Gastroesophageal sphincter (tissue), 4 donors: ENCODE data around the gene MYL3. TPM values are rescaled to one million over a fixed set of nuclear protein-coding genes. Genes with fewer than 3 reads are reported as not detected.
A peak's percentile ranks its signal among the peaks of the same experiment; 100 is the strongest.

Experiments used
- ATAC-seq: fragments of 150-250 bp; one replicate; pipeline ENCODE4 v1.9.1; 2016; ENCODE audit warnings: mild to moderate bottlenecking, moderate library complexity
- H3K27ac ChIP-seq, 4 donors: fragments of 200-600 bp; sonication (generic) in 3 of 4; 1 replicate in 3 of 4; 2 replicates in 1 of 4; pipeline ENCODE4 v1.5.1; 2016 to 2019
- H3K27me3 ChIP-seq: fragments of 200-600 bp; sonication (generic); one replicate; pipeline ENCODE4 v1.5.1; 2019
- H3K36me3 ChIP-seq, 2 donors: fragments of 200-600 bp; sonication (generic); one replicate each; pipeline ENCODE4 v1.5.1; 2019; ENCODE audit warnings: control low read depth in 1 of 2
- H3K4me1 ChIP-seq, 3 donors: fragments of 200-600 bp; sonication (generic); 1 replicate in 2 of 3; 2 replicates in 1 of 3; pipeline ENCODE4 v1.5.1; 2016 to 2019; ENCODE audit warnings: control low read depth in 2 of 3
- H3K4me3 ChIP-seq, 2 donors: fragments of 200-600 bp; sonication (generic); one replicate each; pipeline ENCODE4 v1.5.1; 2019; ENCODE audit warnings: mild to moderate bottlenecking in 1 of 2, moderate library complexity in 1 of 2
- H3K9me3 ChIP-seq, 3 donors: fragments of 200-600 bp; sonication (generic); one replicate each; pipeline ENCODE4 v1.5.1; 2017 to 2019; ENCODE audit warnings: control low read depth in 2 of 3
- EP300 ChIP-seq: sonication (generic); formaldehyde crosslinking; IDR thresholded peaks from one replicate; pipeline ENCODE4 v1.6.1; 2017; ENCODE audit warnings: antibody characterized with exemption, mild to moderate bottlenecking
- POLR2A ChIP-seq, 2 donors: fragments of 450-650 bp; IDR thresholded peaks; one replicate each; pipeline ENCODE4 v1.6.1; 2017; ENCODE audit warnings: antibody characterized with exemption in 2 of 2, mild to moderate bottlenecking in 2 of 2, moderate library complexity in 1 of 2
- POLR2AphosphoS5 ChIP-seq: sonication (generic); formaldehyde crosslinking; IDR thresholded peaks from one replicate; pipeline ENCODE4 v1.6.1; 2017; ENCODE audit warnings: antibody characterized with exemption
- WGBS, 2 donors: methylation state at CpG; one replicate each; pipeline ENCODE4 v1.1.5; 2018; ENCODE audit warnings: low coverage in 1 of 2; 5-methylcytosine and 5-hydroxymethylcytosine counted together
- total RNA-seq, 4 donors: library from RNA; depleted of rRNA; stranded (reverse); fragments of >200 nt; gene quantifications; one replicate each; pipeline ENCODE4 v1.1.0, GENCODE V29; 2016
- TF ChIP-seq, protein P1 (sequence below), 4 experiments: fragments of 200-600 bp in 2 of 4; fragments of 450-650 bp in 2 of 4; sonication (generic) in 1 of 4; IDR thresholded peaks; one replicate each; pipeline ENCODE4 v1.5.1; 2017 to 2019; ENCODE audit warnings: antibody characterized with exemption in 4 of 4, mild to moderate bottlenecking in 2 of 4, moderate library complexity in 2 of 4

Gene MYL3
- total RNA-seq, 4 donors from 2014 or later, result 2.6 to 5.3 (median 4.2) TPM

DNA sequence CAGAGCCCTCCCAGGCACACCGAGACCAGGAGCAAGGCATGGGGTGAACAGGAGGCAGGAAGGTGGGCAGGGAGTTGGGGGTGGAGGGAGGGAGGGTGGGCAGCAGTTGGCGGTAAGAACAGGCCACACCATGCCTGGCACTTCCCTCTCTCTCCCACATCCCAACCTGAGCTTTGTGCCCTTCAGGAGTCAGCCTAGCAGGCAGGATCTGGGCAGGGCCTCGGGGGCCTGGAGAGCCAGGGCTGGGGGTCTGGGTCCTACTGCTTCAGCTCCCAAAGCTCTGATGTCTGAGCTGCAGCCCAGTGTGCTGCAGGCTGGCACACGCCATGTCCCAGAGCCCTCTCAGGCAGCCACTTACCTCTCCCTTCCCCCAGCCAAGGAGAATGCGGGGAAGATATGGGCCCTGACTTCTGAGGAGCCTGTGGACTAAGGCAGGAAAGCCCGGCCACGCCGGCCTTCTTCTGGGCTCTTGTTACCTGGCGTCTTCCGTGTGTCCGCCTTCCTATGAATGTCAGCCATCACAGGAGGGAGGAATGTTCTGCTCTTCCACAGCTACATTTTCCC is 2.9 kb upstream of the MYL3 start:
- Histone ChIP-seq H3K4me1 (peaks cover 7 to 24% (median 17%) of the 10 kb centered on the region in 3 donors), H3K4me3 (no peak overlapping the region), H3K9me3 (no peaks in the 10 kb centered on the region), H3K27ac (no peak overlapping the region), H3K27me3 (no peaks in the 10 kb centered on the region), H3K36me3 (no peaks in the 10 kb centered on the region)
- no peak for TF ChIP-seq POLR2A (IDR thresholded peaks at IDR 0.05)
- no peak for TF ChIP-seq EP300
- TF ChIP-seq, protein P1, sequence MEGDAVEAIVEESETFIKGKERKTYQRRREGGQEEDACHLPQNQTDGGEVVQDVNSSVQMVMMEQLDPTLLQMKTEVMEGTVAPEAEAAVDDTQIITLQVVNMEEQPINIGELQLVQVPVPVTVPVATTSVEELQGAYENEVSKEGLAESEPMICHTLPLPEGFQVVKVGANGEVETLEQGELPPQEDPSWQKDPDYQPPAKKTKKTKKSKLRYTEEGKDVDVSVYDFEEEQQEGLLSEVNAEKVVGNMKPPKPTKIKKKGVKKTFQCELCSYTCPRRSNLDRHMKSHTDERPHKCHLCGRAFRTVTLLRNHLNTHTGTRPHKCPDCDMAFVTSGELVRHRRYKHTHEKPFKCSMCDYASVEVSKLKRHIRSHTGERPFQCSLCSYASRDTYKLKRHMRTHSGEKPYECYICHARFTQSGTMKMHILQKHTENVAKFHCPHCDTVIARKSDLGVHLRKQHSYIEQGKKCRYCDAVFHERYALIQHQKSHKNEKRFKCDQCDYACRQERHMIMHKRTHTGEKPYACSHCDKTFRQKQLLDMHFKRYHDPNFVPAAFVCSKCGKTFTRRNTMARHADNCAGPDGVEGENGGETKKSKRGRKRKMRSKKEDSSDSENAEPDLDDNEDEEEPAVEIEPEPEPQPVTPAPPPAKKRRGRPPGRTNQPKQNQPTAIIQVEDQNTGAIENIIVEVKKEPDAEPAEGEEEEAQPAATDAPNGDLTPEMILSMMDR (IDR thresholded peaks at IDR 0.05), result no peak
- no peak for TF ChIP-seq POLR2AphosphoS5
- no peak for ATAC-seq
- WGBS, 2 donors, result 90 to 91% methylated on average over 2 to 6 of the region's 11 CpGs

- no peak for TF ChIP-seq POLR2AphosphoS5
- TF ChIP-seq, protein P1 (IDR thresholded peaks at IDR 0.05), result no peak
Observed at GRCh38 chr3:46865546-46865945, 2.3 kb upstream of the MYL3 start.

GRCh38 chr3:46865031-46865507 is 1.8 kb upstream of the MYL3 start:
- Histone ChIP-seq H3K27me3 (no peaks in the 10 kb centered on the region), H3K27ac (no peak overlapping the region), H3K36me3 (no peaks in the 10 kb centered on the region), H3K4me3 (no peak overlapping the region), H3K4me1 (peaks cover 7 to 24% (median 17%) of the 10 kb centered on the region in 3 donors), H3K9me3 (no peaks in the 10 kb centered on the region)
- TF ChIP-seq, protein P1 (IDR thresholded peaks at IDR 0.05), result no peak
- TF ChIP-seq POLR2AphosphoS5, result peak; percentile 7
- 69% methylated on average over 4 of the region's 12 CpGs; no CpG with 5 or more reads in 1 of the 2 donors for WGBS, 2 donors
- no peak for ATAC-seq

More at GRCh38 chr3:46865546-46865945, 2.3 kb upstream of the MYL3 start:
- no peaks in the 10 kb centered on the region for H3K27me3 ChIP-seq
- ATAC-seq, result no peak
- peaks cover 7 to 24% (median 17%) of the 10 kb centered on the region in 3 donors for H3K4me1 ChIP-seq
- WGBS, 2 donors, result 60% methylated on average over 1 of the region's 2 CpGs; no CpG with 5 or more reads in 1 of the 2 donors
- H3K4me3 ChIP-seq, result no peak overlapping the region
- H3K9me3 ChIP-seq, result no peaks in the 10 kb centered on the region
- no peaks in the 10 kb centered on the region for H3K36me3 ChIP-seq
- H3K27ac ChIP-seq, result no peak overlapping the region

- WGBS, 2 donors, result 44 to 67% methylated on average over 1 of the region's 10 CpGs
- no peak for ATAC-seq
Observed at GRCh38 chr3:46864061-46864881, 1.0 kb upstream of the MYL3 start.

More at GRCh38 chr3:46864061-46864881, 1.0 kb upstream of the MYL3 start:
- TF ChIP-seq POLR2AphosphoS5 (no peak), EP300 (no peak), POLR2A (IDR thresholded peaks at IDR 0.05) (no peak)
- TF ChIP-seq, protein P1 (IDR thresholded peaks at IDR 0.05), result no peak
- H3K9me3 ChIP-seq, result no peaks in the 10 kb centered on the region
- peaks cover 7 to 24% (median 17%) of the 10 kb centered on the region in 3 donors for H3K4me1 ChIP-seq
- no peaks in the 10 kb centered on the region for H3K36me3 ChIP-seq
- H3K27me3 ChIP-seq, result no peaks in the 10 kb centered on the region
- no peak overlapping the region for H3K4me3 ChIP-seq
- H3K27ac ChIP-seq, result no peak overlapping the region
